Measurements from ENCODE around the gene ATAD3B. TPM values are rescaled to one million over a fixed set of nuclear protein-coding genes. Genes with fewer than 3 reads are reported as not detected.

The ATAD3B gene
- total and polyA plus RNA-seq, 2 of the 13 experiments (the other 11 are each of a cell fraction or from before 2014, with no cell fraction given) = 9.6 to 31.1 TPM

DNA sequence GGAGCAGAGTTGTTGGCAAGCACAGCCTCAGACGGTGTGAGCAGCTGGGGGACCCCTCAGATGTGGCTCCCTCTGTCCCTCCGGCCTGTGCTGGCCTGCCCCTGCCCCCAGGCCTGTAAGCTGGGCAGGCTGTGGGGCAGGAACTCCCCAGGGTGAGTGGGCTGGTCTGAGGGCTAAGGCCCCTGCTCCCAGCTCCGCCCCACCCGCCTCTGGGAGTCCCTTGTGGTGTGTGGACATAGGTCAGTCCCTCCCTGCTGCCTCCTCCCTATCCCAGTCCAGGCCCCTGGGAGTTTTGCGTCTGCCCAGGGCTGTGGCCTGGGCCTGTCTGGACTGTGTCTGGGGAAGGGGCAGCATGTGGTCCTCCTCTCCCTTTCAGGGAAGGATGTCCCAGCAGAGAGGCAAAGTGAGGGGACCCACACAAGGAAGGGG is 39.7 kb upstream of the ATAD3B start (continued):
- TF ChIP-seq SOX13 (IDR thresholded peaks at IDR 0.05) = no peak; the same call in 1 of the 2 replicates
- peak in 1 of 2 experiments; percentile 71; a peak in 1 of 4 replicates for TF ChIP-seq SOX13 (CRISPR knock-in tag; conservative IDR thresholded peaks at IDR 0.05 in 1 of 2, IDR thresholded peaks at IDR 0.05 in 1 of 2)
- peak; percentile 90 for TF ChIP-seq HNRNPL (IDR thresholded peaks at IDR 0.05; ENCODE audit: low read depth, low read length)
- TF ChIP-seq NR2C2 (CRISPR knock-in tag; IDR thresholded peaks at IDR 0.05; ENCODE audit: borderline replicate concordance) = peak; percentile 68
- no peak for TF ChIP-seq SOX6 (IDR thresholded peaks at IDR 0.05)
- TF ChIP-seq SOX6 (CRISPR knock-in tag; IDR thresholded peaks at IDR 0.05) = peak; percentile 71
- peak; percentile 78 for TF ChIP-seq MED1 (CRISPR knock-in tag; IDR thresholded peaks at IDR 0.05)
- TF ChIP-seq ZNF598 (CRISPR knock-in tag; IDR thresholded peaks at IDR 0.05; ENCODE audit: borderline replicate concordance) = no peak
- TF ChIP-seq, protein P1, sequence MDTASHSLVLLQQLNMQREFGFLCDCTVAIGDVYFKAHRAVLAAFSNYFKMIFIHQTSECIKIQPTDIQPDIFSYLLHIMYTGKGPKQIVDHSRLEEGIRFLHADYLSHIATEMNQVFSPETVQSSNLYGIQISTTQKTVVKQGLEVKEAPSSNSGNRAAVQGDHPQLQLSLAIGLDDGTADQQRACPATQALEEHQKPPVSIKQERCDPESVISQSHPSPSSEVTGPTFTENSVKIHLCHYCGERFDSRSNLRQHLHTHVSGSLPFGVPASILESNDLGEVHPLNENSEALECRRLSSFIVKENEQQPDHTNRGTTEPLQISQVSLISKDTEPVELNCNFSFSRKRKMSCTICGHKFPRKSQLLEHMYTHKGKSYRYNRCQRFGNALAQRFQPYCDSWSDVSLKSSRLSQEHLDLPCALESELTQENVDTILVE (CRISPR knock-in tag; IDR thresholded peaks at IDR 0.05) = peak; percentile 71
- peak; percentile 63; the same call in 1 of the 2 replicates for TF ChIP-seq ZBTB7A (CRISPR knock-in tag; IDR thresholded peaks at IDR 0.05)
- peak; percentile 71; the same call in 1 of the 2 replicates for TF ChIP-seq SOX5 (CRISPR knock-in tag; IDR thresholded peaks at IDR 0.05; ENCODE audit: borderline replicate concordance)
- TF ChIP-seq, protein P2, sequence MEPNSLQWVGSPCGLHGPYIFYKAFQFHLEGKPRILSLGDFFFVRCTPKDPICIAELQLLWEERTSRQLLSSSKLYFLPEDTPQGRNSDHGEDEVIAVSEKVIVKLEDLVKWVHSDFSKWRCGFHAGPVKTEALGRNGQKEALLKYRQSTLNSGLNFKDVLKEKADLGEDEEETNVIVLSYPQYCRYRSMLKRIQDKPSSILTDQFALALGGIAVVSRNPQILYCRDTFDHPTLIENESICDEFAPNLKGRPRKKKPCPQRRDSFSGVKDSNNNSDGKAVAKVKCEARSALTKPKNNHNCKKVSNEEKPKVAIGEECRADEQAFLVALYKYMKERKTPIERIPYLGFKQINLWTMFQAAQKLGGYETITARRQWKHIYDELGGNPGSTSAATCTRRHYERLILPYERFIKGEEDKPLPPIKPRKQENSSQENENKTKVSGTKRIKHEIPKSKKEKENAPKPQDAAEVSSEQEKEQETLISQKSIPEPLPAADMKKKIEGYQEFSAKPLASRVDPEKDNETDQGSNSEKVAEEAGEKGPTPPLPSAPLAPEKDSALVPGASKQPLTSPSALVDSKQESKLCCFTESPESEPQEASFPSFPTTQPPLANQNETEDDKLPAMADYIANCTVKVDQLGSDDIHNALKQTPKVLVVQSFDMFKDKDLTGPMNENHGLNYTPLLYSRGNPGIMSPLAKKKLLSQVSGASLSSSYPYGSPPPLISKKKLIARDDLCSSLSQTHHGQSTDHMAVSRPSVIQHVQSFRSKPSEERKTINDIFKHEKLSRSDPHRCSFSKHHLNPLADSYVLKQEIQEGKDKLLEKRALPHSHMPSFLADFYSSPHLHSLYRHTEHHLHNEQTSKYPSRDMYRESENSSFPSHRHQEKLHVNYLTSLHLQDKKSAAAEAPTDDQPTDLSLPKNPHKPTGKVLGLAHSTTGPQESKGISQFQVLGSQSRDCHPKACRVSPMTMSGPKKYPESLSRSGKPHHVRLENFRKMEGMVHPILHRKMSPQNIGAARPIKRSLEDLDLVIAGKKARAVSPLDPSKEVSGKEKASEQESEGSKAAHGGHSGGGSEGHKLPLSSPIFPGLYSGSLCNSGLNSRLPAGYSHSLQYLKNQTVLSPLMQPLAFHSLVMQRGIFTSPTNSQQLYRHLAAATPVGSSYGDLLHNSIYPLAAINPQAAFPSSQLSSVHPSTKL (CRISPR knock-in tag; IDR thresholded peaks at IDR 0.05) = peak; percentile 65
- TF ChIP-seq MAF1 (CRISPR knock-in tag; IDR thresholded peaks at IDR 0.05; ENCODE audit: borderline replicate concordance) = peak; percentile 20; the same call in 1 of the 2 replicates
- TF ChIP-seq, protein P3, sequence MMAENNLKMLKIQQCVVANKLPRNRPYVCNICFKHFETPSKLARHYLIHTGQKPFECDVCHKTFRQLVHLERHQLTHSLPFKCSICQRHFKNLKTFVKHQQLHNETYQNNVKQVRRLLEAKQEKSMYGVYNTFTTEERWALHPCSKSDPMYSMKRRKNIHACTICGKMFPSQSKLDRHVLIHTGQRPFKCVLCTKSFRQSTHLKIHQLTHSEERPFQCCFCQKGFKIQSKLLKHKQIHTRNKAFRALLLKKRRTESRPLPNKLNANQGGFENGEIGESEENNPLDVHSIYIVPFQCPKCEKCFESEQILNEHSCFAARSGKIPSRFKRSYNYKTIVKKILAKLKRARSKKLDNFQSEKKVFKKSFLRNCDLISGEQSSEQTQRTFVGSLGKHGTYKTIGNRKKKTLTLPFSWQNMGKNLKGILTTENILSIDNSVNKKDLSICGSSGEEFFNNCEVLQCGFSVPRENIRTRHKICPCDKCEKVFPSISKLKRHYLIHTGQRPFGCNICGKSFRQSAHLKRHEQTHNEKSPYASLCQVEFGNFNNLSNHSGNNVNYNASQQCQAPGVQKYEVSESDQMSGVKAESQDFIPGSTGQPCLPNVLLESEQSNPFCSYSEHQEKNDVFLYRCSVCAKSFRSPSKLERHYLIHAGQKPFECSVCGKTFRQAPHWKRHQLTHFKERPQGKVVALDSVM (CRISPR knock-in tag; IDR thresholded peaks at IDR 0.05) = peak; percentile 65
- TF ChIP-seq, protein P4, sequence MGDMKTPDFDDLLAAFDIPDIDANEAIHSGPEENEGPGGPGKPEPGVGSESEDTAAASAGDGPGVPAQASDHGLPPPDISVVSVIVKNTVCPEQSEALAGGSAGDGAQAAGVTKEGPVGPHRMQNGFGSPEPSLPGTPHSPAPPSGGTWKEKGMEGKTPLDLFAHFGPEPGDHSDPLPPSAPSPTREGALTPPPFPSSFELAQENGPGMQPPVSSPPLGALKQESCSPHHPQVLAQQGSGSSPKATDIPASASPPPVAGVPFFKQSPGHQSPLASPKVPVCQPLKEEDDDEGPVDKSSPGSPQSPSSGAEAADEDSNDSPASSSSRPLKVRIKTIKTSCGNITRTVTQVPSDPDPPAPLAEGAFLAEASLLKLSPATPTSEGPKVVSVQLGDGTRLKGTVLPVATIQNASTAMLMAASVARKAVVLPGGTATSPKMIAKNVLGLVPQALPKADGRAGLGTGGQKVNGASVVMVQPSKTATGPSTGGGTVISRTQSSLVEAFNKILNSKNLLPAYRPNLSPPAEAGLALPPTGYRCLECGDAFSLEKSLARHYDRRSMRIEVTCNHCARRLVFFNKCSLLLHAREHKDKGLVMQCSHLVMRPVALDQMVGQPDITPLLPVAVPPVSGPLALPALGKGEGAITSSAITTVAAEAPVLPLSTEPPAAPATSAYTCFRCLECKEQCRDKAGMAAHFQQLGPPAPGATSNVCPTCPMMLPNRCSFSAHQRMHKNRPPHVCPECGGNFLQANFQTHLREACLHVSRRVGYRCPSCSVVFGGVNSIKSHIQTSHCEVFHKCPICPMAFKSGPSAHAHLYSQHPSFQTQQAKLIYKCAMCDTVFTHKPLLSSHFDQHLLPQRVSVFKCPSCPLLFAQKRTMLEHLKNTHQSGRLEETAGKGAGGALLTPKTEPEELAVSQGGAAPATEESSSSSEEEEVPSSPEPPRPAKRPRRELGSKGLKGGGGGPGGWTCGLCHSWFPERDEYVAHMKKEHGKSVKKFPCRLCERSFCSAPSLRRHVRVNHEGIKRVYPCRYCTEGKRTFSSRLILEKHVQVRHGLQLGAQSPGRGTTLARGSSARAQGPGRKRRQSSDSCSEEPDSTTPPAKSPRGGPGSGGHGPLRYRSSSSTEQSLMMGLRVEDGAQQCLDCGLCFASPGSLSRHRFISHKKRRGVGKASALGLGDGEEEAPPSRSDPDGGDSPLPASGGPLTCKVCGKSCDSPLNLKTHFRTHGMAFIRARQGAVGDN (CRISPR knock-in tag; IDR thresholded peaks at IDR 0.05) = peak; percentile 88
- no peak for TF ChIP-seq GTF3A (CRISPR knock-in tag; conservative IDR thresholded peaks at IDR 0.05)
- 0 out of 2 replicates have a peak, but pooled peaks have one; percentile 18 for TF ChIP-seq ZSCAN29 (CRISPR knock-in tag; conservative IDR thresholded peaks at IDR 0.05)
- no peak for TF ChIP-seq ISX (CRISPR knock-in tag; conservative IDR thresholded peaks at IDR 0.05)
- TF ChIP-seq PHF21A (CRISPR knock-in tag; IDR thresholded peaks at IDR 0.05) = peak; percentile 78
- peak; percentile 93 for TF ChIP-seq ZNF746 (CRISPR knock-in tag; IDR thresholded peaks at IDR 0.05)
